ENCODE results near the gene CNIH4.
"Not testable (repeated sequence)": the region's sequence is repeated elsewhere in the genome, so short reads cannot be mapped to it uniquely, and the experiment has no call there.

The CNIH4 gene

GRCh38 chr1:224349716-224350115 is 7.0 kb upstream of the CNIH4 start:
- DNase-seq: not testable (repeated sequence)

GRCh38 chr1:224352436-224353085 is 4.1 kb upstream of the CNIH4 start:
- DNase-seq: not testable (repeated sequence)

- DNase-seq: no peak
These were observed 2.4 kb upstream of the CNIH4 start for GRCh38 chr1:224353975-224354925.

- no peak for DNase-seq
These were observed 996 bp downstream of the CNIH4 start for GRCh38 chr1:224357626-224358124.

GRCh38 chr1:224358237-224358636 is 1.6 kb downstream of the CNIH4 start:
- DNase-seq: no peak

- no peak for DNase-seq
These were observed 2.5 kb downstream of the CNIH4 start for GRCh38 chr1:224359207-224359606.

- no peak for DNase-seq
These were observed 11.7 kb downstream of the CNIH4 start for GRCh38 chr1:224368409-224368808.

- no peak for DNase-seq
These were observed 16.4 kb downstream of the CNIH4 start for GRCh38 chr1:224373008-224373590.

- DNase-seq: no peak
These were observed 18.4 kb downstream of the CNIH4 start for GRCh38 chr1:224375059-224375458.

GRCh38 chr1:224377676-224378006 is 21.0 kb downstream of the CNIH4 start:
- DNase-seq: no peak

- DNase-seq: no peak
These were observed 22.4 kb downstream of the CNIH4 start for GRCh38 chr1:224378855-224379631.

GRCh38 chr1:224380003-224380402 is 23.3 kb downstream of the CNIH4 start:
- DNase-seq: peak in 1 of 2 experiments; percentile 52

- no peak for DNase-seq
These were observed 25.3 kb downstream of the CNIH4 start for GRCh38 chr1:224381880-224382548.

GRCh38 chr1:224383218-224383617 is 26.5 kb downstream of the CNIH4 start:
- DNase-seq: no peak

GRCh38 chr1:224387302-224387912 is 30.7 kb downstream of the CNIH4 start:
- DNase-seq: no peak

- no peak for DNase-seq
These were observed 31.3 kb downstream of the CNIH4 start for GRCh38 chr1:224387943-224388342.

GRCh38 chr1:224390517-224390916 is 33.8 kb downstream of the CNIH4 start:
- DNase-seq: no peak

- DNase-seq: no peak
These were observed 36.0 kb downstream of the CNIH4 start for GRCh38 chr1:224392411-224393249.

- no peak for DNase-seq
These were observed 36.6 kb downstream of the CNIH4 start for GRCh38 chr1:224393294-224393693.

GRCh38 chr1:224399887-224400286 is 43.2 kb downstream of the CNIH4 start:
- DNase-seq: no peak

Data from stimulated activated CD4-positive, alpha-beta T cell treated with anti-CD3 and anti-CD28 coated beads, Interleukin-4, amount 100 ng/mL, for 4 hours (primary cell).